Naive B cell (primary cell): ENCODE results near the gene TLCD3B. TPM values are rescaled to one million over a fixed set of nuclear protein-coding genes. Genes with fewer than 3 reads are reported as not detected.

Experiments used
- ATAC-seq, 2 donors: fragments of 150-1000 bp; cut with Tn5 transposase; 2 replicates each; pipeline ENCODE4 v1.10.0; 2021; ENCODE audit warnings: low read depth in 2 of 2, mild to moderate bottlenecking in 2 of 2, moderate library complexity in 2 of 2
- DNase-seq: peaks from one replicate; pipeline ENCODE4 v3.0.0; 2022
- H3K27ac Mint-ChIP-seq, 6 donors: one replicate each; pipeline ENCODE4 v1.8.0; 2020 to 2022; ENCODE audit warnings: mild to moderate bottlenecking in 6 of 6, mixed read lengths in 6 of 6, moderate library complexity in 5 of 6, inconsistent platforms in 2 of 6
- H3K27me3 Mint-ChIP-seq, 3 donors: one replicate each; pipeline ENCODE4 v1.8.0; 2021 to 2022; ENCODE audit warnings: mixed read lengths in 3 of 3, mild to moderate bottlenecking in 1 of 3
- H3K36me3 Mint-ChIP-seq, 2 donors: one replicate each; pipeline ENCODE4 v1.8.0; 2020 to 2022; ENCODE audit warnings: mixed read lengths in 2 of 2, inconsistent platforms in 1 of 2, mild to moderate bottlenecking in 1 of 2
- H3K4me1 Mint-ChIP-seq, 3 donors: one replicate each; pipeline ENCODE4 v1.8.0; 2020 to 2022; ENCODE audit warnings: mixed read lengths in 3 of 3, inconsistent platforms in 1 of 3, mild to moderate bottlenecking in 1 of 3, moderate library complexity in 1 of 3
- H3K4me3 Mint-ChIP-seq, 8 donors: one replicate each; pipeline ENCODE4 v1.8.0; 2020 to 2022; ENCODE audit warnings: mild to moderate bottlenecking in 8 of 8, mixed read lengths in 8 of 8, moderate library complexity in 8 of 8, inconsistent platforms in 2 of 8
- H3K9me3 Mint-ChIP-seq, 7 donors: one replicate each; pipeline ENCODE4 v1.8.0; 2020 to 2022; ENCODE audit warnings: mixed read lengths in 7 of 7, mild to moderate bottlenecking in 5 of 7, inconsistent platforms in 2 of 7, moderate library complexity in 1 of 7
- polyA plus RNA-seq, 6 donors: library from polyadenylated mRNA; unstranded; fragments of 300-500 nt; fragmentation: Illumina TruSeq; gene quantifications; one replicate each; pipeline ENCODE4 v1.2.3, GENCODE V29; 2021; ENCODE audit warnings: low read depth in 6 of 6

TLCD3B gene
- polyA plus RNA-seq, 6 donors from 2014 or later = not detected

DNA sequence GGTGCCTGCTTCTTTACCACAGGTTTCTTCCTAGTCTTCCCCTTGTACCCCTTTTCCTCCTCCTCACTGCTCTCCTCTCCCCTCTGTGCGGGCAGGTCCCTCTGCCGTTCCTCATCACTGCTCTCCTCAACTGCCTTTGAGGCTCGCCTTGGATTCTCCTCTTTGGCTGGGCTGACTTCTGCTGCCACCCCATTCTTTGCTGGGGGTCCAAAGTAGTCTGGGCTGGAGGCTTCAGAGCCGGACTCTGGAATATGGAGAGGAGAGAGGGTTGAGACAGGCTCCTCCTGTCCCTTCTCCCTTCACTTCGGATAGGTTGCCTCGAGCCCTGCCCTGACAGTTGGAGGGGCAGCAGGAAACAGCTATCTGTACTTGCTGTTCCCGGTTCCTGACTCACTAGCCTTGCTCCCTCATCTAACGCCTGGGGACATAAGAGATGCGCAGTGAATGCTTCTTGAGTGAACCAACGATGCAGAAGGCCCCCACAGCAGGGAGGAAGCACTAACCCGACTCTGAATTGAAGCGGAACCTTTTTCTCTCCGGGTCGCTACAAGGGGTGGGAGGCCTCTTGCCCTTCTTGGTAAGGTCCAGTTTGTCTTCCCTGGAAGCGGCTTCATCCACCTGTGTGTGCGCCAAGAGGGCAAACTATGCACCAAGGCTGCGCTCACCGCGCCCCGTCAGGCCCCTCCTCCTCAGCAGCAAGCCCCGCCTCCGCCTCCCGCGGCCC lies 36.3 kb downstream of the TLCD3B start:
- Mint-ChIP-seq H3K4me1 (peaks cover 32 to 45% (median 42%) of the 10 kb centered on the region in 3 donors), H3K27me3 (no peaks in the 10 kb centered on the region), H3K4me3 (peak overlapping the region; percentile 95 to 99 (median 98)), H3K36me3 (peaks cover 0 to 6% of the 10 kb centered on the region in 2 donors), H3K27ac (peak overlapping the region; percentile 95 to 99 (median 98)), H3K9me3 (no peaks in the 10 kb centered on the region)
- ATAC-seq = no peak
- DNase-seq = no peak

DNA sequence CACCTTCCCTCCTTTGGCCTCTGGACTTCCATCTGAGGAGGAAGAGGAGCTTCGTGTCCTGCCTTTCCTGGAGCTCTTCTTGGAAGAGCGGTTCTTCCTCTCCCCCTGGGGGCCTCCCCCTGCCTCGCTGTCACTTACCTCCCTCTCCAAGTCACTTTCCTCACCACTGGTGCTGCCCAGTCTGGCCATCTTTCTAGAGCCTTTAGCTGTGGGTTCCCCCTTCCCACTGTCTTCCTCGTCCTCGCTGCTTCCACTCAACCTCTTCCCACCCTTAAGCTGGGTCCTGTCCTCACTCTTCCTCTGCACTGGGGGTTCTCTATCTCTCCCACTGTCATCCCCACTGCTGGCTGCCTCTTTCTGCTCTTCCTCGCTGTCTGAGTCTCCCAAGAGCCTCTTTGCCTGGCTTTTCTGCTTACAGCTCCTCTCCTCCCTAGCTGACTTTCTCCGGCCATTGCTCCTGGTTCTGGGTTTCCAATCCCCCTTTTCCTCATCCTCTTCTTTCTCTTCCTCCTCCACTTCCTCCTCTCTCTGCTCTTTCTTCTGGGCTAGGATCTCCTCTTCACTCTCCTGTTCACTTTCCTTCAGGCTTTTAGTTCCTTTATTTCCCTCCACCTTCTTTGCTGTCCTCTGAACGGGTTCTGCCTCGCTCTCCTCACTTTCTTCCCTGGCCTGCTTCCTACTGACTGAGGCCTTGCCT lies 37.0 kb downstream of the TLCD3B start:
- H3K9me3 Mint-ChIP-seq = no peaks in the 10 kb centered on the region
- H3K4me3 Mint-ChIP-seq = peak overlapping the region; percentile 55 to 99 (median 96)
- peak overlapping the region; percentile 33 to 99 (median 90) for H3K27ac Mint-ChIP-seq
- ATAC-seq (no peak), DNase-seq (no peak)
- no peaks in the 10 kb centered on the region for H3K27me3 Mint-ChIP-seq
- peaks cover 31 to 41% (median 38%) of the 10 kb centered on the region in 3 donors for H3K4me1 Mint-ChIP-seq
- no peaks in the 10 kb centered on the region for H3K36me3 Mint-ChIP-seq

DNA sequence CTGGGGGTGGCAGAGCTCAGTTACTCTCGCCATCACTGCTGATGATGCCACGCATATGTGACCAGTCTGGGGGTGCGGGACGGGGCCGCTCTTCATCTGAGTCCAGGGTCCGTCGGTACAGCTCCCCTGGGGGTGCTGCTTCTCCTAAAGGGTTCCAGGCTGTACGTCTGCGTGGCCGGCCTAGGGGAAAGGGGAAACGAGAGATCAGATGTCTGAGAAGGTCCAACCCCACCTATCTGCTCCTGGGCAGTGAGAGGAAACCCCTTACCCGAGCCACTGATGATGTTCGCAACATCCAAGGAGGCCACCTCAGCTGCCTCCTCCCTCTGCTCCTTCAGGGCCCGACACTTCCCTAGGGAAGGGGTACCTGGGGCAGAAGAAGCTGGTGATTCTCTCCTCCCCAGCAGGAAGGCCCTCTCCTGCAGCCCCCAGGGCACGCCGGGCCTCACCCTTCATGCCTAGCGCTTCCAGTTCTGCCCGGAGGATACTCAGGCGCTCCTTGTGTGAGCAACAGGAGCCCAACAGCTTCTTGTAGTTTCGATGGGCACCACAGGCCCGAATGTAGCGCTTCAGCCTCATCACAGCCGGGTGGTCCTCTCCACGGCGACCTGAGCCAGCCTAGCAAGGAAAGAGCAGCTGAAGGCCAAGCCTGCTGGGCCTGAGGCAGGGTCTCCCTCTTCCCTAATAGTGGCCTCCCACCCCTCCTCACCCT lies 37.7 kb downstream of the TLCD3B start:
- peak overlapping the region in 1 of 6 donors; percentile 88 for H3K27ac Mint-ChIP-seq
- peak overlapping the region in 7 of 8 donors; percentile 10 to 98 (median 47) for H3K4me3 Mint-ChIP-seq
- no peaks in the 10 kb centered on the region for H3K9me3 Mint-ChIP-seq

DNA sequence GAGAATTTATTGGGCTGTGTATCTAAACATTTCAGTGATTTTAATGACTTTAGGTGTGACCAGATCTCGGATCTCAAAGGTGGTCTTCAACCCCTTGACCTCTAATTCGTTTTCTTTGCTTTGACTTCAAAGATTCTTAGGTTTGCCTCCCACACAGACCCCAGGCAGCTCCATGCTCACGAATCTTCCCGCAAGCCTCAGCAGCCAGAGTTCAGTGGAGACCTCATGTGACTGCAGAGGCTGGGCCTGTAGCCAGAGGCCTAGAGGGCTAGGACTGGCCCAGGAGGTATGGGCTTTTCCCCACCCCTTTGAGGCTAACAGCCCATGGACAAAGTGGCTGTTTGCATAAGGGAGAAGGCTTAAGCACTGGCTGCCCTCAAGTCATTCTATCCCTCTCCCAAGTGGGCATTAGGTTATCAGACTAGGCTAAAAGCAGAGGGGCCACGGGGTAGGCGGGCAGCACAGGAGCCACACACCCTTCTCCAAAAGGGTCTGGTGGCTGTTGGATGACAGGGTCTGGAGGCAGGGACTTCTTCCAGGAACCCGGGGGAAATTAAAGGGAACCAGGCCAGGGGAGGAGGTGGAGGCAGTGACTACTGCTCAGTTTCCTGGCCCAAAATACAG lies 38.6 kb downstream of the TLCD3B start:
- Mint-ChIP-seq H3K27me3 (no peaks in the 10 kb centered on the region), H3K27ac (peak overlapping the region in 3 of 6 donors; percentile 41 to 91 (median 52)), H3K9me3 (no peaks in the 10 kb centered on the region), H3K4me3 (peak overlapping the region in 3 of 8 donors; percentile 15 to 71 (median 28)), H3K36me3 (peaks cover 0 to 9% of the 10 kb centered on the region in 2 donors), H3K4me1 (peaks cover 32 to 39% (median 37%) of the 10 kb centered on the region in 3 donors)
- ATAC-seq (no peak), DNase-seq (no peak)

More for the DNA sequence above, 37.7 kb downstream of the TLCD3B start:
- DNase-seq (no peak), ATAC-seq (no peak)
- H3K36me3 Mint-ChIP-seq = peaks cover 0 to under 1% of the 10 kb centered on the region in 2 donors
- H3K27me3 Mint-ChIP-seq = no peaks in the 10 kb centered on the region
- H3K4me1 Mint-ChIP-seq = peaks cover 33 to 37% (median 35%) of the 10 kb centered on the region in 3 donors

DNA sequence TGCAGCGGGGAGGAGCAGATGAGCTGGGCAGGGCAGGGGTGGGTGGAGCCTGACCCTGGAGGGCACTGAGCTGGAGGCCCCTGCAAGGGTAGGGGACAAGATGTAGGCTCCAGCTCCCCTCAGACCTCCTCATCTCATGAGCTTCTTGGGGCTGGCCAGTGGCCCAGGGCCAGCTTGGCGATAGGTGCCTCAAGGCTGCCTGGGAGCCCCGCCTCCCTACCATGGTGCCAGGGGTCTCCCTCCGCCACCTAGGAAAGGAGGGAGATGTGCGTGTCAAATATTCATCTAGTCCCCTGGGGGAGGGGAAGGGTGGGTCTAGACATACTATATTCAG lies 39.5 kb downstream of the TLCD3B start:
- DNase-seq (no peak), ATAC-seq (no peak)
- Mint-ChIP-seq H3K27me3 (no peaks in the 10 kb centered on the region), H3K9me3 (no peaks in the 10 kb centered on the region), H3K4me3 (no peak overlapping the region), H3K36me3 (peaks cover 0 to 11% of the 10 kb centered on the region in 2 donors), H3K27ac (peak overlapping the region in 1 of 6 donors; percentile 71), H3K4me1 (peaks cover 24 to 34% (median 31%) of the 10 kb centered on the region in 3 donors)

DNA sequence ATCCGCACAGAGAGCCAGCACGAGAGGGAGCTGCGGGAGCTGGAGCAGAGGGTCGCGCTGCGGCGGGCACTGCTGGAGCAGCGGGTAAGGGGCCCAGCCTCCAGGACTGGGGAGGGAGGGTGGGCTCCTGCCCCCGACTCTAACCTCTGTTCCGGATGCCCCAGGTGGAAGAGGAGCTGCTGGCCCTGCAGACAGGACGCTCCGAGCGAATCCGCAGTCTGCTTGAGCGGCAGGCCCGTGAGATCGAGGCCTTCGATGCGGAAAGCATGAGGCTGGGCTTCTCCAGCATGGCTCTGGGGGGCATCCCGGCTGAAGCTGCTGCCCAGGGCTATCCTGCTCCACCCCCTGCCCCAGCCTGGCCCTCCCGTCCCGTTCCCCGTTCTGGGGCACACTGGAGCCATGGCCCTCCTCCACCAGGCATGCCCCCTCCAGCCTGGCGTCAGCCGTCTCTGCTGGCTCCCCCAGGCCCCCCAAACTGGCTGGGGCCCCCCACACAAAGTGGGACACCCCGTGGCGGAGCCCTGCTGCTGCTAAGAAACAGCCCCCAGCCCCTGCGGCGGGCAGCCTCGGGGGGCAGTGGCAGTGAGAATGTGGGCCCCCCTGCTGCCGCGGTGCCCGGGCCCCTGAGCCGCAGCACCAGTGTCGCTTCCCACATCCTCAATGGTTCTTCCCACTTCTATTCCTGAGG lies 40.0 kb downstream of the TLCD3B start:
- ATAC-seq (no peak), DNase-seq (no peak)
- Mint-ChIP-seq H3K27ac (no peak overlapping the region), H3K27me3 (no peaks in the 10 kb centered on the region), H3K9me3 (no peaks in the 10 kb centered on the region), H3K36me3 (peaks cover 0 to 17% of the 10 kb centered on the region in 2 donors), H3K4me3 (no peak overlapping the region), H3K4me1 (peaks cover 19 to 29% (median 26%) of the 10 kb centered on the region in 3 donors)

DNA sequence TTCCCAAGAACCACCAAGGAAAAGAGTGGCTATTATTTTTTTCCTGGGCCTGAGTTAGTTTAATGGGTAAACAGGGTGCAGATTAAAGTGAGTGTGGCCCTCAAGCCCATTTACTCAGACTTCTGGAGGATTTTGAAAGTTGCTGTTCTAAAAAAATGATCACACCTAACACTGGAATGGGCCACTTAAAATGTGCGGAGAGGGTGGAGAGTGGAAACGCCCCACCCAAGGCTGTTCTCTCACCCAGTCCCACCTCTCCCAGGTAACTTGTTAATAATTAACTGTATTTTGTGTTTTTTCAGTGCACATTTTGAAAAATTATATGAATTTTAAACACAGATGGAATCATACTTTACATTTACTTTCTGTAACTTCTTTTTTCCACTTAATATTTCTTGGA lies 41.0 kb downstream of the TLCD3B start:
- no peak for DNase-seq
- peak overlapping the region in 1 of 8 donors; percentile 25 for H3K4me3 Mint-ChIP-seq
- no peak overlapping the region for H3K27ac Mint-ChIP-seq
- peaks cover 13 to 24% (median 22%) of the 10 kb centered on the region in 3 donors for H3K4me1 Mint-ChIP-seq
- H3K9me3 Mint-ChIP-seq = no peaks in the 10 kb centered on the region
- H3K36me3 Mint-ChIP-seq = peaks cover 0 to 23% of the 10 kb centered on the region in 2 donors
- no peak for ATAC-seq
- no peaks in the 10 kb centered on the region for H3K27me3 Mint-ChIP-seq

DNA sequence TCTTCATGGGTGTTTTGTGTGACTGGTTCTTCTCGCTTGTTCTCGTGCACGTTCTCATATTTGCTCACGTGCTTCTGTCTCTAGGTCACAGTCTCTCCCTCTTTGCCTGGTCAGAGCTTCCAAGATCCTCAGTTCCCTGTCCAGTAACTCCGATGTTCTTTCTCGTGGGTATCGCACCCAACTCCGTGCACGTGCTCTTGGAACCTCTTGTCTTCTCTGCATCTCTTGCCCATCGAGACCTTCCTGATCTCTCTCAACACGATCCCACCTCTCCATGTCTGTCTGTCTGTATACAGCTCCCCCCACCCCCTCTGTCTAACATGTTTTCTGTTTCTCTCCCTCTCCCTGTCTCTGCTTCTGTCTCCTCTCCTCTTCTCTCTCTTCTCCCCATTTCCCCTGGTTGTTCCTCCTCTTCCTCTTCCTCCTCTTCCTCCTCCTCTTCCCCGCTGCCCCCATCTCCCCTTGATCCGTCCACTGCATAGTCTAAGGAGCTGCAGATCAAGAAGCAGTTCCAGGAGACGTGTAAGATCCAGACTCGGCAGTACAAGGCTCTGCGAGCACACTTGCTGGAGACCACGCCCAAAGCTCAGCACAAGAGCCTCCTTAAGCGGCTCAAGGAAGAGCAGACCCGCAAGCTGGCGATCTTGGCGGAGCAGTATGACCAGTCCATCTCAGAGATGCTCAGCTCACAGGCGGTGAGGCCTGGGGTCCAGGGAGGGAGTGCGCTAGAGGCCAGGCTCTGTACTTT lies 41.8 kb downstream of the TLCD3B start:
- H3K4me1 Mint-ChIP-seq = peaks cover 6 to 17% (median 15%) of the 10 kb centered on the region in 3 donors
- peak overlapping the region in 1 of 8 donors; percentile 25 for H3K4me3 Mint-ChIP-seq
- ATAC-seq (no peak), DNase-seq (no peak)
- no peaks in the 10 kb centered on the region for H3K9me3 Mint-ChIP-seq
- H3K27me3 Mint-ChIP-seq = no peaks in the 10 kb centered on the region
- peaks cover 0 to 23% of the 10 kb centered on the region in 2 donors for H3K36me3 Mint-ChIP-seq
- H3K27ac Mint-ChIP-seq = peak overlapping the region in 1 of 6 donors; percentile 22

DNA sequence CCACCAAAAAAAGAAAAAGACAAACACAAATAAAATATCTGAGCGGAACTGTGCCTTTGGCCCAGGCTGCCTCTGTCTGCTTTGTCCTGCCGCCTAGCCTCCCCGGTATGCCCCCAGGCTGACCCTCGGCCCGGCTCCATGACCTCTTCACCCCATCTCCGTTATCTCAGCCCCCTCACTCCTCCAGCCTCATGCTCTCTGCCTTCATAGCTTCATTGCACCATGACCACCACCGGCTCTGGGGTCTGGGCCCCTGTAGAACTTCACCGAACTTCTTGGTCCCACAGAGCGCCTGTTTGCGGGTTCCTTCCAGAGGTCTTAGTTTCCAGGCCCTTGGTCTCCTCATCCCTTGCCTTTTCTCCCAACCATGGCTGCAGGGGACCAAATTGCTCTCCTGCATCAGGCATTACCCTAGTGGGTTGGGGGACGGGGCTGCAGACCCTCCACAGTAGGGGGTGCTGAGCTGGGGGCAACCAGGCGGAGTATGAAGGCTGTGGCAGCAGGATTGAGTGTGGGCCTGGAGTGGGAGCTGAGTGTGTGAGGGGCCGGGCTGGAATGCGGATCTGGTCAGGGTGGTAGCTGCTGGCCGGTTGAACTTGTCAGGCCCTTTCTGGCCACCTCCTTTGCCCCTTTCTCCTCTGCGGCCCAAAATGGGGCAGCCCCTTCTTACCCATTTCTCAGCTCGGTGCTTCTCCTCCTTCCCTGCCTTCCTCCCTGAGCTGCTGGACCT lies 42.6 kb downstream of the TLCD3B start:
- Mint-ChIP-seq H3K27me3 (no peaks in the 10 kb centered on the region), H3K4me3 (no peak overlapping the region), H3K36me3 (peaks cover 0 to 23% of the 10 kb centered on the region in 2 donors), H3K9me3 (no peaks in the 10 kb centered on the region), H3K4me1 (peaks cover 0 to 11% (median 10%) of the 10 kb centered on the region in 3 donors), H3K27ac (peak overlapping the region in 1 of 6 donors; percentile 69)
- no peak for DNase-seq
- no peak for ATAC-seq

DNA sequence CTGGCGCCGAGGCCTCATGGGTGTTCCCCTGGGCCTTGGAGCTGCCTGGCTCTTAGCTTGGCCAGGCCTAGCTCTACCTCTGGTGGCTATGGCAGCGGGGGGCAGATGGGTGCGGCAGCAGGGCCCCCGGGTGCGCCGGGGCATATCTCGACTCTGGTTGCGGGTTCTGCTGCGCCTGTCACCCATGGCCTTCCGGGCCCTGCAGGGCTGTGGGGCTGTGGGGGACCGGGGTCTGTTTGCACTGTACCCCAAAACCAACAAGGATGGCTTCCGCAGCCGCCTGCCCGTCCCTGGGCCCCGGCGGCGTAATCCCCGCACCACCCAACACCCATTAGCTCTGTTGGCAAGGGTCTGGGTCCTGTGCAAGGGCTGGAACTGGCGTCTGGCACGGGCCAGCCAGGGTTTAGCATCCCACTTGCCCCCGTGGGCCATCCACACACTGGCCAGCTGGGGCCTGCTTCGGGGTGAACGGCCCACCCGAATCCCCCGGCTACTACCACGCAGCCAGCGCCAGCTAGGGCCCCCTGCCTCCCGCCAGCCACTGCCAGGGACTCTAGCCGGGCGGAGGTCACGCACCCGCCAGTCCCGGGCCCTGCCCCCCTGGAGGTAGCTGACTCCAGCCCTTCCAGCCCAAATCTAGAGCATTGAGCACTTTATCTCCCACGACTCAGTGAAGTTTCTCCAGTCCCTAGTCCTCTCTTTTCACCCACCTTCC lies 43.5 kb downstream of the TLCD3B start:
- H3K4me1 Mint-ChIP-seq = peaks cover 0 to 12% (median 11%) of the 10 kb centered on the region in 3 donors
- peaks cover 0 to 25% of the 10 kb centered on the region in 2 donors for H3K36me3 Mint-ChIP-seq
- no peaks in the 10 kb centered on the region for H3K9me3 Mint-ChIP-seq
- no peaks in the 10 kb centered on the region for H3K27me3 Mint-ChIP-seq
- ATAC-seq = no peak
- no peak for DNase-seq
- no peak overlapping the region for H3K4me3 Mint-ChIP-seq
- H3K27ac Mint-ChIP-seq = peak overlapping the region in 1 of 6 donors; percentile 93

DNA sequence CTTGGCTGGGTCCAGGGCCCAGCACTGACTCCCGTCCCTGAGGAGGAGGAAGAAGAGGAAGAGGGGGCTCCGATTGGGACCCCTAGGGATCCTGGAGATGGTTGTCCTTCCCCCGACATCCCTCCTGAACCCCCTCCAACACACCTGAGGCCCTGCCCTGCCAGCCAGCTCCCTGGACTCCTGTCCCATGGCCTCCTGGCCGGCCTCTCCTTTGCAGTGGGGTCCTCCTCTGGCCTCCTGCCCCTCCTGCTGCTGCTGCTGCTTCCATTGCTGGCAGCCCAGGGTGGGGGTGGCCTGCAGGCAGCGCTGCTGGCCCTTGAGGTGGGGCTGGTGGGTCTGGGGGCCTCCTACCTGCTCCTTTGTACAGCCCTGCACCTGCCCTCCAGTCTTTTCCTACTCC lies 44.1 kb downstream of the TLCD3B start:
- Mint-ChIP-seq H3K36me3 (peaks cover 4 to 30% of the 10 kb centered on the region in 2 donors), H3K4me1 (peaks cover 0 to 12% (median 11%) of the 10 kb centered on the region in 3 donors), H3K9me3 (no peaks in the 10 kb centered on the region), H3K4me3 (no peak overlapping the region), H3K27ac (peak overlapping the region in 1 of 6 donors; percentile 1), H3K27me3 (no peaks in the 10 kb centered on the region)
- ATAC-seq (no peak), DNase-seq (no peak)
